GM23338 (cell line): ENCODE results near the gene BST2. TPM values are rescaled to one million over a fixed set of nuclear protein-coding genes. Genes with fewer than 3 reads are reported as not detected.

Experiments
- ATAC-seq: fragments of 200-7000 bp; cut with Tn5 transposase; 3 replicates; pipeline ENCODE4 v1.9.1; 2020
- DNase-seq: peaks from one replicate; pipeline ENCODE4 v3.0.0-alpha.2; 2015; ENCODE audit warnings: low spot score
- H2AFZ ChIP-seq: fragments of 200-600 bp; sonication (generic); 2 replicates; pipeline ENCODE4 v1.8.0; 2016; ENCODE audit warnings: antibody characterized with exemption, mild to moderate bottlenecking, moderate library complexity
- H3F3A ChIP-seq: fragments of 200-600 bp; sonication (generic); replicated peaks from 2 replicates; pipeline ENCODE4 v1.8.0; 2017; ENCODE audit warnings: antibody characterized with exemption, mixed run types, low read depth
- H3K27ac ChIP-seq: fragments of 200-600 bp; sonication (generic); 2 replicates; pipeline ENCODE4 v1.6.1; 2016; ENCODE audit warnings: low read depth
- H3K27me3 ChIP-seq: fragments of 200-600 bp; sonication (generic); 2 replicates; pipeline ENCODE4 v1.8.0; 2016; ENCODE audit warnings: mild to moderate bottlenecking, mixed run types, moderate library complexity; ENCODE audit not compliant: insufficient read depth
- H3K36me3 ChIP-seq: fragments of 200-600 bp; sonication (generic); 2 replicates; pipeline ENCODE4 v1.8.0; 2016; ENCODE audit warnings: mild to moderate bottlenecking; ENCODE audit not compliant: insufficient read depth
- H3K4me1 ChIP-seq: fragments of 200-600 bp; sonication (generic); 2 replicates; pipeline ENCODE4 v1.8.0; 2016; ENCODE audit warnings: mild to moderate bottlenecking, moderate library complexity; ENCODE audit not compliant: insufficient read depth
- H3K4me2 ChIP-seq: fragments of 200-600 bp; sonication (generic); 2 replicates; pipeline ENCODE4 v1.7.1; 2017; ENCODE audit warnings: mixed run types
- H3K4me3 ChIP-seq: fragments of 200-600 bp; sonication (generic); 2 replicates; pipeline ENCODE4 v1.6.1; 2016; ENCODE audit warnings: mixed run types
- H3K79me2 ChIP-seq: fragments of 200-600 bp; sonication (generic); replicated peaks from 2 replicates; pipeline ENCODE4 v1.8.0; 2017; ENCODE audit warnings: mild to moderate bottlenecking; ENCODE audit not compliant: insufficient read depth
- H3K9me2 ChIP-seq: fragments of 200-600 bp; sonication (generic); 2 replicates; pipeline ENCODE4 v1.8.0; 2017; ENCODE audit not compliant: insufficient read depth
- H4K20me1 ChIP-seq: fragments of 200-600 bp; sonication (generic); replicated peaks from 2 replicates; pipeline ENCODE4 v1.8.0; 2017; ENCODE audit warnings: mild to moderate bottlenecking; ENCODE audit not compliant: insufficient read depth
- H3K27ac Mint-ChIP-seq: 2 replicates; pipeline ENCODE4 v1.8.0; 2020; ENCODE audit warnings: inconsistent platforms, mild to moderate bottlenecking, moderate library complexity, mixed read lengths
- H3K27me3 Mint-ChIP-seq: 3 replicates; pipeline ENCODE4 v1.8.0; 2022; ENCODE audit warnings: low read depth, mild to moderate bottlenecking, moderate library complexity, mixed read lengths, inconsistent platforms; ENCODE audit not compliant: insufficient read depth, poor library complexity
- H3K36me3 Mint-ChIP-seq: 3 replicates; pipeline ENCODE4 v1.8.0; 2021; ENCODE audit warnings: low read depth, mild to moderate bottlenecking, inconsistent platforms, moderate library complexity, mixed read lengths
- H3K4me1 Mint-ChIP-seq: 3 replicates; pipeline ENCODE4 v1.8.0; 2020; ENCODE audit warnings: mild to moderate bottlenecking, inconsistent platforms, mixed read lengths
- H3K4me3 Mint-ChIP-seq: 3 replicates; pipeline ENCODE4 v1.8.0; 2021; ENCODE audit warnings: moderate library complexity, mild to moderate bottlenecking, inconsistent platforms, mixed read lengths
- H3K9me3 Mint-ChIP-seq: 3 replicates; pipeline ENCODE4 v1.8.0; 2020; ENCODE audit warnings: moderate library complexity, mild to moderate bottlenecking, inconsistent platforms, mixed read lengths
- CREB1 ChIP-seq: fragments of 250-450 bp; sonication (Bioruptor Pico); IDR thresholded peaks from 2 replicates; pipeline ENCODE4 v1.5.0; 2020; ENCODE audit warnings: low read depth, mild to moderate bottlenecking, moderate library complexity
- EZH2 ChIP-seq: fragments of 200-600 bp; sonication (generic); IDR thresholded peaks from one replicate; pipeline ENCODE4 v1.8.0; 2017; ENCODE audit warnings: antibody characterized with exemption, mild to moderate bottlenecking, low read depth; ENCODE audit not compliant: unreplicated experiment
- EZH2phosphoT487 ChIP-seq: fragments of 200-600 bp; sonication (generic); IDR thresholded peaks from one replicate; pipeline ENCODE4 v1.8.1; 2018; ENCODE audit warnings: antibody characterized with exemption; ENCODE audit not compliant: unreplicated experiment
- JUNB ChIP-seq: IDR thresholded peaks from one replicate; pipeline ENCODE4 v1.6.1; 2016; ENCODE audit warnings: antibody characterized with exemption; ENCODE audit not compliant: unreplicated experiment
- NANOG ChIP-seq: IDR thresholded peaks from 2 replicates; pipeline ENCODE4 v1.6.1; 2016; ENCODE audit warnings: antibody characterized with exemption, borderline replicate concordance
- POLR2AphosphoS5 ChIP-seq: IDR thresholded peaks from 2 replicates; pipeline ENCODE4 v1.6.1; 2016; ENCODE audit warnings: antibody characterized with exemption, low read depth
- STAT1 ChIP-seq: IDR thresholded peaks from one replicate; pipeline ENCODE4 v1.6.1; 2016; ENCODE audit warnings: antibody characterized with exemption; ENCODE audit not compliant: unreplicated experiment
- ZNF114 ChIP-seq: fragments of 250-450 bp; sonication (Bioruptor Pico); IDR thresholded peaks from 2 replicates; pipeline ENCODE4 v1.5.0; 2020; ENCODE audit warnings: mild to moderate bottlenecking, moderate library complexity
- ZNF331 ChIP-seq: fragments of 250-450 bp; sonication (Bioruptor Pico); IDR thresholded peaks from 2 replicates; pipeline ENCODE4 v1.5.0; 2020; ENCODE audit warnings: low read depth, mild to moderate bottlenecking, moderate library complexity
- polyA plus RNA-seq: library from polyadenylated mRNA; unstranded; fragments of >200 nt; fragmentation: Nextera tagmentation; extraction: Ambion mirVana; gene quantifications from 2 replicates; pipeline ENCODE4 v1.2.1, GENCODE V29; 2016
- total RNA-seq: library from RNA; depleted of rRNA; stranded (reverse); fragments of >200 nt; shearing (Covaris generic); gene quantifications from 2 replicates; pipeline ENCODE4 v1.2.3, GENCODE V29; 2014
- TF ChIP-seq, protein P1 (sequence below): IDR thresholded peaks from one replicate; pipeline ENCODE4 v1.6.1; 2018; ENCODE audit warnings: antibody characterized with exemption; ENCODE audit not compliant: unreplicated experiment
- TF ChIP-seq, protein P2 (sequence below), 2 experiments: fragments of 200-600 bp in 1 of 2; sonication (generic) in 1 of 2; conservative IDR thresholded peaks; 2 replicates each; pipeline versions ENCODE4 v1.5.1 to v1.6.1; 2016 to 2017; ENCODE audit warnings: antibody characterized with exemption in 2 of 2, low read depth in 2 of 2, mild to moderate bottlenecking in 2 of 2, moderate library complexity in 1 of 2
- TF ChIP-seq, protein P3 (sequence below): IDR thresholded peaks from 2 replicates; pipeline ENCODE4 v1.6.1; 2016; ENCODE audit warnings: antibody characterized with exemption

The BST2 gene
- total and polyA plus RNA-seq, 2 experiments from 2014 or later = 24.9 to 33.9 TPM

DNA sequence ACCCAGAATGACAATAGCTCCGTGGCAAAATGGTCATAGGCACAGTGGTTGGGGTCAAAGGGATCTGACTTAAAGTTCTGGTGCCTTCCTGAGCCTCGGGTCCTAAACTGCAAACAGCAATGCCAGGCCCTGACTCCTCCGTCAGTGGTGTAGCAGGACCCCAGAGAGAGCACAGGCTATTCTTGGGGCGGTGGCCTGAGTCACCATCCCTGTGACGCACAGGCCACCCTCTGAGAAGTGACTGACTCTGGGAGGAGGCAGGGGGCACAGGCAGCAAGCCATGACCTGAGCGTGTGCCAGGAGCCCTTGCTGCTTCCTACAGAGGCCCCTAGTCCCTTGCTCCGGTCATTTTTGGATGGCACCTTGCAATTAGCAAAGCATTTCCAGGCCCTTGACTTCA lies 47.0 kb downstream of the BST2 start (continued):
- TF ChIP-seq, protein P1, sequence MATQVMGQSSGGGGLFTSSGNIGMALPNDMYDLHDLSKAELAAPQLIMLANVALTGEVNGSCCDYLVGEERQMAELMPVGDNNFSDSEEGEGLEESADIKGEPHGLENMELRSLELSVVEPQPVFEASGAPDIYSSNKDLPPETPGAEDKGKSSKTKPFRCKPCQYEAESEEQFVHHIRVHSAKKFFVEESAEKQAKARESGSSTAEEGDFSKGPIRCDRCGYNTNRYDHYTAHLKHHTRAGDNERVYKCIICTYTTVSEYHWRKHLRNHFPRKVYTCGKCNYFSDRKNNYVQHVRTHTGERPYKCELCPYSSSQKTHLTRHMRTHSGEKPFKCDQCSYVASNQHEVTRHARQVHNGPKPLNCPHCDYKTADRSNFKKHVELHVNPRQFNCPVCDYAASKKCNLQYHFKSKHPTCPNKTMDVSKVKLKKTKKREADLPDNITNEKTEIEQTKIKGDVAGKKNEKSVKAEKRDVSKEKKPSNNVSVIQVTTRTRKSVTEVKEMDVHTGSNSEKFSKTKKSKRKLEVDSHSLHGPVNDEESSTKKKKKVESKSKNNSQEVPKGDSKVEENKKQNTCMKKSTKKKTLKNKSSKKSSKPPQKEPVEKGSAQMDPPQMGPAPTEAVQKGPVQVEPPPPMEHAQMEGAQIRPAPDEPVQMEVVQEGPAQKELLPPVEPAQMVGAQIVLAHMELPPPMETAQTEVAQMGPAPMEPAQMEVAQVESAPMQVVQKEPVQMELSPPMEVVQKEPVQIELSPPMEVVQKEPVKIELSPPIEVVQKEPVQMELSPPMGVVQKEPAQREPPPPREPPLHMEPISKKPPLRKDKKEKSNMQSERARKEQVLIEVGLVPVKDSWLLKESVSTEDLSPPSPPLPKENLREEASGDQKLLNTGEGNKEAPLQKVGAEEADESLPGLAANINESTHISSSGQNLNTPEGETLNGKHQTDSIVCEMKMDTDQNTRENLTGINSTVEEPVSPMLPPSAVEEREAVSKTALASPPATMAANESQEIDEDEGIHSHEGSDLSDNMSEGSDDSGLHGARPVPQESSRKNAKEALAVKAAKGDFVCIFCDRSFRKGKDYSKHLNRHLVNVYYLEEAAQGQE = no peak
- TF ChIP-seq STAT1 = no peak
- TF ChIP-seq EZH2 = no peak
- no peak for TF ChIP-seq CREB1 (CRISPR knock-in tag)
- no peak for TF ChIP-seq ZNF114 (CRISPR knock-in tag)
- TF ChIP-seq, protein P2, sequence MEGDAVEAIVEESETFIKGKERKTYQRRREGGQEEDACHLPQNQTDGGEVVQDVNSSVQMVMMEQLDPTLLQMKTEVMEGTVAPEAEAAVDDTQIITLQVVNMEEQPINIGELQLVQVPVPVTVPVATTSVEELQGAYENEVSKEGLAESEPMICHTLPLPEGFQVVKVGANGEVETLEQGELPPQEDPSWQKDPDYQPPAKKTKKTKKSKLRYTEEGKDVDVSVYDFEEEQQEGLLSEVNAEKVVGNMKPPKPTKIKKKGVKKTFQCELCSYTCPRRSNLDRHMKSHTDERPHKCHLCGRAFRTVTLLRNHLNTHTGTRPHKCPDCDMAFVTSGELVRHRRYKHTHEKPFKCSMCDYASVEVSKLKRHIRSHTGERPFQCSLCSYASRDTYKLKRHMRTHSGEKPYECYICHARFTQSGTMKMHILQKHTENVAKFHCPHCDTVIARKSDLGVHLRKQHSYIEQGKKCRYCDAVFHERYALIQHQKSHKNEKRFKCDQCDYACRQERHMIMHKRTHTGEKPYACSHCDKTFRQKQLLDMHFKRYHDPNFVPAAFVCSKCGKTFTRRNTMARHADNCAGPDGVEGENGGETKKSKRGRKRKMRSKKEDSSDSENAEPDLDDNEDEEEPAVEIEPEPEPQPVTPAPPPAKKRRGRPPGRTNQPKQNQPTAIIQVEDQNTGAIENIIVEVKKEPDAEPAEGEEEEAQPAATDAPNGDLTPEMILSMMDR (conservative IDR thresholded peaks at IDR 0.05; ENCODE audit: low read depth in 2 of 2) = no peak
- TF ChIP-seq ZNF331 = no peak
- TF ChIP-seq, protein P3, sequence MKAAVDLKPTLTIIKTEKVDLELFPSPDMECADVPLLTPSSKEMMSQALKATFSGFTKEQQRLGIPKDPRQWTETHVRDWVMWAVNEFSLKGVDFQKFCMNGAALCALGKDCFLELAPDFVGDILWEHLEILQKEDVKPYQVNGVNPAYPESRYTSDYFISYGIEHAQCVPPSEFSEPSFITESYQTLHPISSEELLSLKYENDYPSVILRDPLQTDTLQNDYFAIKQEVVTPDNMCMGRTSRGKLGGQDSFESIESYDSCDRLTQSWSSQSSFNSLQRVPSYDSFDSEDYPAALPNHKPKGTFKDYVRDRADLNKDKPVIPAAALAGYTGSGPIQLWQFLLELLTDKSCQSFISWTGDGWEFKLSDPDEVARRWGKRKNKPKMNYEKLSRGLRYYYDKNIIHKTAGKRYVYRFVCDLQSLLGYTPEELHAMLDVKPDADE = no peak
- no peak for TF ChIP-seq EZH2phosphoT487
- no peak for TF ChIP-seq POLR2AphosphoS5
- no peak for TF ChIP-seq JUNB

DNA sequence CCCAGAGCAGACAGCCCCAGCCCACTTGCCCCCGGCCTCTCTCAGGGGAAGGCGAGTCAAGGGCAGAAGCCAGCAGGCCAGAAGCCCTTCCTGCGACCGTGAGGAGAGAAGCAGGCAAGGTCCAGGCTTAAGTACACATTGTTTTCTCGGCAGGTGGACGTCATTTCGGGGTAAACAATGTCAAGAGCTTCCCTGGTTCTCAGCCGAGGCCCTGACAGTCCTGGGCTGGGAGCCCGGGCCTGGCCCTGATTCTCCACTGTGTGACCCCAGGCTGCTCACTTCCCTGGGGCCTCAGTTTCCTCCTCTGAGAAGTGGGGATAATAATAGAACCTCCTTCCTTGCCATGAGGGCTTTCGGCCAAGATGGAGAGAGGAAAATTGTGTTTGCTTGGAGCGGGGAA lies 47.7 kb downstream of the BST2 start:
- no peaks in the 10 kb centered on the region for H3K9me3 Mint-ChIP-seq
- DNase-seq (no peak), ATAC-seq (no peak)
- TF ChIP-seq POLR2AphosphoS5 (no peak), EZH2 (no peak), JUNB (no peak), NANOG (no peak), ZNF114 (CRISPR knock-in tag) (no peak), EZH2phosphoT487 (no peak), STAT1 (no peak), CREB1 (CRISPR knock-in tag) (no peak), ZNF331 (no peak)
- TF ChIP-seq, protein P1 = no peak
- TF ChIP-seq, protein P3 = no peak
- no peaks in the 10 kb centered on the region for H3K27me3 ChIP-seq
- no peaks in the 10 kb centered on the region for H3K36me3 Mint-ChIP-seq
- H3K4me3 ChIP-seq = no peak overlapping the region
- H3K4me2 ChIP-seq = no peak overlapping the region
- H3K4me1 ChIP-seq = no peaks in the 10 kb centered on the region
- H3K4me1 Mint-ChIP-seq = peaks cover 8% of the 10 kb centered on the region; the same call in 2 of the 3 replicates
- no peaks in the 10 kb centered on the region for H3K79me2 ChIP-seq
- H3F3A ChIP-seq = no peaks in the 10 kb centered on the region
- no peaks in the 10 kb centered on the region for H4K20me1 ChIP-seq
- H2AFZ ChIP-seq = no peak overlapping the region
- H3K27me3 Mint-ChIP-seq = peaks cover 13% of the 10 kb centered on the region
- H3K36me3 ChIP-seq = no peaks in the 10 kb centered on the region
- no peaks in the 10 kb centered on the region for H3K9me2 ChIP-seq
- no peak overlapping the region for H3K27ac ChIP-seq
- no peak overlapping the region for H3K4me3 Mint-ChIP-seq
- no peak overlapping the region for H3K27ac Mint-ChIP-seq
